ENCODE measurements around the gene MAPK9.

- no peak for TF ChIP-seq CTCF (IDR thresholded peaks at IDR 0.05)
- TF ChIP-seq POLR2A (IDR thresholded peaks at IDR 0.05): no peak
Observed at GRCh38 chr5:180207593-180207992, 84.3 kb downstream of the MAPK9 start.

Data from heart left ventricle (tissue), 13 donors.